K562 (cell line): ENCODE results near the gene BASP1. TPM values are rescaled to one million over a fixed set of nuclear protein-coding genes. Genes with fewer than 3 reads are reported as not detected.

Experiments
- CBX8 ChIP-seq: fragments of 200-600 bp; sonication (generic); IDR thresholded peaks from 2 replicates; pipeline ENCODE4 v1.6.1; 2012; ENCODE audit warnings: borderline replicate concordance, mixed run types, low read depth, mild to moderate bottlenecking, moderate library complexity, mixed read lengths, low read length, control low read depth, inconsistent platforms; ENCODE audit not compliant: poor library complexity, severe bottlenecking; ENCODE audit errors: extremely low read depth
- CSDE1 ChIP-seq, 2 experiments: fragments of 450-650 bp; IDR thresholded peaks; 2 replicates each; pipeline ENCODE4 v1.6.1; 2016; ENCODE audit warnings: mild to moderate bottlenecking in 1 of 2
- FOXP1 ChIP-seq: sonication (generic); formaldehyde crosslinking; IDR thresholded peaks from 2 replicates; pipeline ENCODE4 v1.8.0; 2022; ENCODE audit warnings: mild to moderate bottlenecking, missing genetic modification reagents
- IFI16 ChIP-seq: fragments of 250-450 bp; sonication (Bioruptor Pico); IDR thresholded peaks from 2 replicates; pipeline ENCODE4 v2.1.2; 2022; ENCODE audit warnings: mild to moderate bottlenecking, inconsistent platforms
- JUND ChIP-seq, 2 experiments: IDR thresholded peaks; 2 replicates in 1 of 2; 3 replicates in 1 of 2; pipeline ENCODE4 v1.6.1; 2011; ENCODE audit warnings: borderline replicate concordance in 2 of 2, low read depth in 2 of 2, low read length in 2 of 2, improper control_type of control experiment in 1 of 2, missing biosample characterization in 1 of 2, missing genetic modification characterization in 1 of 2, missing genetic modification reagents in 1 of 2
- MNT ChIP-seq, 2 experiments: fragments of 450-650 bp; conservative IDR thresholded peaks; 2 replicates each; pipeline ENCODE4 v1.6.1; 2017; ENCODE audit warnings: mild to moderate bottlenecking in 2 of 2, moderate library complexity in 2 of 2
- PCBP2 ChIP-seq: fragments of 200-400 bp; formaldehyde crosslinking; IDR thresholded peaks from 2 replicates; pipeline ENCODE4 v1.6.1; 2018; ENCODE audit warnings: low read length, low read depth, mild to moderate bottlenecking, moderate library complexity; ENCODE audit not compliant: poor library complexity, severe bottlenecking
- PYGO2 ChIP-seq: fragments of 450-650 bp; IDR thresholded peaks from 2 replicates; pipeline ENCODE4 v1.6.1; 2016; ENCODE audit warnings: mild to moderate bottlenecking, missing genetic modification characterization, moderate library complexity, missing compliant biosample characterization
- TARDBP ChIP-seq: fragments of 450-650 bp; IDR thresholded peaks from 2 replicates; pipeline ENCODE4 v1.6.1; 2016
- USF1 ChIP-seq: sonication (generic); formaldehyde crosslinking; IDR thresholded peaks from 2 replicates; pipeline ENCODE4 v1.9.0; 2022; ENCODE audit warnings: mild to moderate bottlenecking, missing genetic modification reagents
- polyA plus RNA-seq, 8 experiments: library from polyadenylated mRNA; depleted of rRNA in 4 of 8; stranded (reverse) in 5 of 8; unstranded in 3 of 8; fragments of >200 nt; fragmentation: Nextera tagmentation in 2 of 8; fragmentation: Illumina TruSeq in 1 of 8; extraction: Ambion mirVana in 2 of 8; extraction: Trizol in 1 of 8; gene quantifications; 2 replicates each; pipeline versions ENCODE4 v1.2.1 to v1.2.3, GENCODE V29; 2011 to 2014; ENCODE audit warnings: inconsistent platforms in 1 of 8, missing spikeins in 1 of 8
- total RNA-seq, 7 experiments: library from RNA; depleted of rRNA in 6 of 7; stranded (reverse); fragments of >200 nt in 6 of 7; fragmentation: Illumina TruSeq in 2 of 7; extraction: Trizol in 2 of 7; gene quantifications; 2 replicates each; pipeline versions ENCODE4 v1.2.1 to v1.2.3, GENCODE V29; 2011 to 2021; ENCODE audit warnings: low replicate concordance in 1 of 7
- TF ChIP-seq, protein P1 (sequence below): fragments of 450-650 bp; IDR thresholded peaks from 2 replicates; pipeline ENCODE4 v1.6.1; 2017; ENCODE audit warnings: mild to moderate bottlenecking, moderate library complexity

BASP1 gene
- total and polyA plus RNA-seq, 9 of the 15 experiments (the other 6 are each of a cell fraction or from before 2014, with no cell fraction given) = 0.22 TPM; not detected in 8

DNA sequence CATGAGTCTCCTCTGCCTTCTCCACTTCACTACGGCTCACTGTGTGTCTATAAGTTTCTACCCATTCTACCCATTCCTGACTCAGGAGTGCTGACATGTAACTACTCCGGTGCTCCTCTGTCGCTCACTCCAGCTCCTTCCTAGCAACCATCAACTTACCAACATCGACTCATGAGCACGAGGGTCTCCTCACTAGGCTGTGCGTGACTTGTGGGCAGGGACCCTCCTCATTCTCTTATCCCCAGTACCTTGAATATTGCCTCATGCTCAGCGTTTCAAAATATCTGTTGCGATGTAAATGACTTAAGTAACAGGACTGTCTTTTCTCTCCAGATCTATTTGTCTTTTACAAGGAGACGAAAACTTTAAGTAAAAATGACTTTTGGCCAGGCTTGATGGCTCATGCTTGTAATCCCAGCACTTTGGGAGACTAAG is 73.1 kb downstream of the BASP1 start (continued):
- TF ChIP-seq, protein P1, sequence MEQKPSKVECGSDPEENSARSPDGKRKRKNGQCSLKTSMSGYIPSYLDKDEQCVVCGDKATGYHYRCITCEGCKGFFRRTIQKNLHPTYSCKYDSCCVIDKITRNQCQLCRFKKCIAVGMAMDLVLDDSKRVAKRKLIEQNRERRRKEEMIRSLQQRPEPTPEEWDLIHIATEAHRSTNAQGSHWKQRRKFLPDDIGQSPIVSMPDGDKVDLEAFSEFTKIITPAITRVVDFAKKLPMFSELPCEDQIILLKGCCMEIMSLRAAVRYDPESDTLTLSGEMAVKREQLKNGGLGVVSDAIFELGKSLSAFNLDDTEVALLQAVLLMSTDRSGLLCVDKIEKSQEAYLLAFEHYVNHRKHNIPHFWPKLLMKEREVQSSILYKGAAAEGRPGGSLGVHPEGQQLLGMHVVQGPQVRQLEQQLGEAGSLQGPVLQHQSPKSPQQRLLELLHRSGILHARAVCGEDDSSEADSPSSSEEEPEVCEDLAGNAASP = no peak
- TF ChIP-seq PCBP2 = no peak
- TF ChIP-seq USF1 (CRISPR knock-in tag) = no peak
- no peak for TF ChIP-seq PYGO2
- no peak for TF ChIP-seq CBX8
- no peak for TF ChIP-seq MNT (conservative IDR thresholded peaks at IDR 0.05)
- TF ChIP-seq FOXP1 (CRISPR knock-in tag) = no peak
- no peak for TF ChIP-seq JUND (IDR thresholded peaks at IDR 0.05; ENCODE audit: borderline replicate concordance, low read depth, low read length)
- TF ChIP-seq JUND (tag; IDR thresholded peaks at IDR 0.05; ENCODE audit: borderline replicate concordance, low read depth, low read length) = no peak
- no peak for TF ChIP-seq TARDBP
- no peak for TF ChIP-seq CSDE1 (IDR thresholded peaks at IDR 0.05)
- no peak for TF ChIP-seq IFI16 (CRISPR knock-in tag)
